IMR-90 (cell line): ENCODE data around the gene KRT82. TPM values are rescaled to one million over a fixed set of nuclear protein-coding genes. Genes with fewer than 3 reads are reported as not detected.

Experiments used
- ATAC-seq: fragments of 200-7000 bp; cut with Tn5 transposase; 2 replicates; pipeline ENCODE4 v1.9.1; 2020; ENCODE audit warnings: low read depth, mild to moderate bottlenecking, moderate library complexity
- BruUV-seq: library from RNA; stranded (reverse); fragments of 400-500 nt; replicated peaks from 2 replicates; lab custom pipeline; 2021; lab: Mats Ljungman, UMichigan
- CTCF ChIA-PET: fragments of 300-600 bp; formaldehyde crosslinking; extraction: SDS; loops from one replicate; lab custom pipeline; 2021; ENCODE audit warnings: antibody characterized with exemption; lab: Yijun Ruan, JAX
- POLR2A ChIA-PET: fragments of 300-600 bp; sonication (Branson Sonifier 250); formaldehyde crosslinking; loops from one replicate; lab custom pipeline; 2022; ENCODE audit warnings: antibody characterized with exemption; ENCODE audit not compliant: unreplicated experiment; lab: Charles Lee
- DNase-seq: peaks from one replicate; pipeline ENCODE4 v3.0.0; 2013
- H2AFZ ChIP-seq: replicated peaks from 2 replicates; pipeline ENCODE3; 2013; ENCODE audit warnings: low read length, mild to moderate bottlenecking; ENCODE audit not compliant: poor library complexity
- H2AK5ac ChIP-seq: 2 replicates; pipeline ENCODE4 v1.6.1; 2013; ENCODE audit warnings: low read depth, low read length, inconsistent platforms
- H2AK9ac ChIP-seq: replicated peaks from 2 replicates; pipeline ENCODE3; 2013; ENCODE audit warnings: mild to moderate bottlenecking, low read depth, low read length, moderate library complexity; ENCODE audit not compliant: poor library complexity
- H2BK120ac ChIP-seq: 2 replicates; pipeline ENCODE4 v1.6.1; 2013; ENCODE audit warnings: low read depth, low read length, inconsistent platforms
- H2BK15ac ChIP-seq: 3 replicates; pipeline ENCODE4 v1.6.1; 2013; ENCODE audit warnings: low read depth, low read length, inconsistent platforms
- H2BK20ac ChIP-seq: 2 replicates; pipeline ENCODE4 v1.6.1; 2013; ENCODE audit warnings: low read depth, mild to moderate bottlenecking, inconsistent platforms, low read length, moderate library complexity
- H2BK5ac ChIP-seq: 2 replicates; pipeline ENCODE4 v1.6.1; 2013; ENCODE audit warnings: mild to moderate bottlenecking, low read depth, low read length, inconsistent platforms; ENCODE audit not compliant: poor library complexity, severe bottlenecking
- H3K14ac ChIP-seq: replicated peaks from 2 replicates; pipeline ENCODE4 v1.6.1; 2013; ENCODE audit warnings: low read depth, low read length, inconsistent platforms
- H3K18ac ChIP-seq: 2 replicates; pipeline ENCODE4 v1.6.1; 2013; ENCODE audit warnings: low read depth, low read length, control low read depth
- H3K23ac ChIP-seq: 2 replicates; pipeline ENCODE4 v1.6.1; 2013; ENCODE audit warnings: low read depth, low read length, inconsistent platforms
- H3K27ac ChIP-seq: 2 replicates; pipeline ENCODE4 v1.5.1; 2013; ENCODE audit warnings: mild to moderate bottlenecking, control low read depth, low read length; ENCODE audit not compliant: insufficient read depth
- H3K27me3 ChIP-seq: 2 replicates; pipeline ENCODE4 v1.6.1; 2013; ENCODE audit warnings: low read length; ENCODE audit not compliant: control insufficient read depth, insufficient read depth
- H3K36me3 ChIP-seq: 2 replicates; pipeline ENCODE4 v1.6.1; 2013; ENCODE audit warnings: low read length, mixed read lengths; ENCODE audit not compliant: control insufficient read depth, insufficient read depth
- H3K4ac ChIP-seq: 2 replicates; pipeline ENCODE4 v1.6.1; 2013; ENCODE audit warnings: low read depth, low read length, inconsistent platforms
- H3K4me1 ChIP-seq: 2 replicates; pipeline ENCODE4 v1.6.1; 2013; ENCODE audit warnings: low read length, mixed read lengths; ENCODE audit not compliant: control insufficient read depth, insufficient read depth
- H3K4me2 ChIP-seq: 2 replicates; pipeline ENCODE4 v1.6.1; 2013; ENCODE audit warnings: low read depth, mild to moderate bottlenecking, control low read depth, low read length, moderate library complexity
- H3K4me3 ChIP-seq: 2 replicates; pipeline ENCODE4 v1.5.1; 2013; ENCODE audit warnings: low read depth, mild to moderate bottlenecking, control low read depth, low read length, moderate library complexity; ENCODE audit not compliant: insufficient read depth
- H3K56ac ChIP-seq: 2 replicates; pipeline ENCODE4 v1.6.1; 2013; ENCODE audit warnings: low read length, inconsistent platforms; ENCODE audit not compliant: insufficient read depth; ENCODE audit errors: extremely low read depth
- H3K79me1 ChIP-seq, 2 experiments: 2 replicates each; pipeline ENCODE4 v1.6.1; 2013; ENCODE audit warnings: low read length in 2 of 2, inconsistent platforms in 1 of 2, low read depth in 1 of 2
- H3K9ac ChIP-seq: 2 replicates; pipeline ENCODE4 v1.6.1; 2013; ENCODE audit warnings: low read depth, low read length, control low read depth
- H3K9me1 ChIP-seq: 2 replicates; pipeline ENCODE4 v1.6.1; 2013; ENCODE audit warnings: low read length, inconsistent platforms; ENCODE audit not compliant: insufficient read depth
- H3K9me3 ChIP-seq: 2 replicates; pipeline ENCODE4 v1.6.1; 2013; ENCODE audit warnings: low read length; ENCODE audit not compliant: control insufficient read depth, insufficient read depth
- H4K20me1 ChIP-seq: 2 replicates; pipeline ENCODE4 v1.6.1; 2013; ENCODE audit warnings: low read length, inconsistent platforms; ENCODE audit not compliant: insufficient read depth
- H4K5ac ChIP-seq: 2 replicates; pipeline ENCODE4 v1.6.1; 2013; ENCODE audit warnings: mild to moderate bottlenecking, low read depth, low read length, control low read depth
- H4K8ac ChIP-seq, 2 experiments: 2 replicates each; pipeline ENCODE4 v1.6.1; 2013; ENCODE audit warnings: low read depth in 2 of 2, low read length in 2 of 2, control low read depth in 1 of 2, inconsistent platforms in 1 of 2
- H4K91ac ChIP-seq: 2 replicates; pipeline ENCODE4 v1.6.1; 2013; ENCODE audit warnings: low read depth, low read length, inconsistent platforms; ENCODE audit not compliant: insufficient read depth
- CTCF ChIP-seq: conservative IDR thresholded peaks from 2 replicates; pipeline ENCODE4 v1.5.1; 2012; ENCODE audit warnings: mild to moderate bottlenecking, low read depth, low read length, improper control_type of control experiment
- RAD21 ChIP-seq: IDR thresholded peaks from 2 replicates; pipeline ENCODE4 v1.6.1; 2012; ENCODE audit warnings: low read length, improper control_type of control experiment
- RCOR1 ChIP-seq: IDR thresholded peaks from 2 replicates; pipeline ENCODE4 v1.6.1; 2012; ENCODE audit warnings: mild to moderate bottlenecking, low read length, improper control_type of control experiment; ENCODE audit not compliant: insufficient replicate concordance
- SMC3 ChIP-seq: fragments of 150-350 bp; IDR thresholded peaks from 2 replicates; pipeline ENCODE4 v1.6.1; 2016; ENCODE audit warnings: low read depth, mild to moderate bottlenecking, antibody characterized with exemption, low read length, moderate library complexity
- USF2 ChIP-seq: fragments of 150-350 bp; IDR thresholded peaks from 2 replicates; pipeline ENCODE4 v1.6.1; 2017; ENCODE audit warnings: mild to moderate bottlenecking, antibody characterized with exemption, low read length, low read depth
- WGBS, 2 experiments: methylation state at CpG; one replicate each; pipeline versions ENCODE4 v1.1.5 to v1.1.7; 2013; ENCODE audit warnings: missing lambda C conversion rate in 2 of 2; ENCODE audit not compliant: insufficient read length in 1 of 2; ENCODE audit errors: extremely low coverage in 2 of 2; 5-methylcytosine and 5-hydroxymethylcytosine counted together
- dilution Hi-C: fragments of 300-500 bp; cut with HindIII; formaldehyde crosslinking; loops from one replicate; pipeline ENCODE4 v1.14.3; 2018; ENCODE audit warnings: low sequenced_read_pairs; ENCODE audit not compliant: unreplicated experiment
- in situ Hi-C: fragments of 300-500 bp; cut with MboI; formaldehyde crosslinking; loops from 3 replicates; pipeline ENCODE4 v1.14.3; 2019; ENCODE audit warnings: low sequenced_read_pairs, inconsistent platforms, mixed read lengths
- intact Hi-C: fragments of 100-400 bp; cut with micrococcal nuclease; formaldehyde crosslinking; loops from 2 replicates; pipeline ENCODE4 v1.10.0; 2022
- polyA plus RNA-seq, 3 experiments: library from polyadenylated mRNA; depleted of rRNA; stranded (reverse); fragments of >200 nt; gene quantifications; 2 replicates each; pipeline ENCODE4 v1.2.3, GENCODE V29; 2012; ENCODE audit warnings: low replicate concordance in 1 of 3
- total RNA-seq: library from RNA; depleted of rRNA; stranded (reverse); fragments of >200 nt; gene quantifications from 2 replicates; pipeline ENCODE4 v1.2.3, GENCODE V29; 2012

KRT82 gene
- total and polyA plus RNA-seq, 2 of the 4 experiments (the other 2 are of a cell fraction), result not detected

GRCh38 chr12:52417740-52418139 lies 11.6 kb upstream of the KRT82 start:
- H3K79me1 ChIP-seq, result no peaks in the 10 kb centered on the region
- no peak overlapping the region for H2BK20ac ChIP-seq
- no peaks in the 10 kb centered on the region for H4K20me1 ChIP-seq
- H3K56ac ChIP-seq, result no peak overlapping the region
- no peak overlapping the region for H3K23ac ChIP-seq
- H3K36me3 ChIP-seq, result no peaks in the 10 kb centered on the region
- H4K8ac ChIP-seq, result no peak overlapping the region
- BruUV-seq, result no TSS peak
- H3K4me1 ChIP-seq, result no peaks in the 10 kb centered on the region
- H2BK5ac ChIP-seq, result no peak overlapping the region
- DNase-seq (no peak), ATAC-seq (no peak)
- H3K9me3 ChIP-seq, result no peaks in the 10 kb centered on the region
- H4K5ac ChIP-seq, result no peak overlapping the region
- intact Hi-C loops (no loop called here), dilution Hi-C loops (no loop called here), in situ Hi-C loops (no loop called here)
- no peak overlapping the region for H3K9ac ChIP-seq
- no peak overlapping the region for H3K18ac ChIP-seq
- no peak overlapping the region for H2AK5ac ChIP-seq
- H3K14ac ChIP-seq, result no peak overlapping the region
- no peak overlapping the region for H4K91ac ChIP-seq
- no peak overlapping the region for H2AK9ac ChIP-seq
- peaks cover 18% of the 10 kb centered on the region for H3K27me3 ChIP-seq
- H2BK120ac ChIP-seq, result no peak overlapping the region
- no CpG with 5 or more reads among the region's 2 CpGs for WGBS, 2 experiments
- TF ChIP-seq RAD21 (no peak), RCOR1 (no peak), CTCF (no peak), SMC3 (no peak), USF2 (no peak)
- H3K4me2 ChIP-seq, result no peak overlapping the region
- no peak overlapping the region for H3K4me3 ChIP-seq
- H2BK15ac ChIP-seq, result no peak overlapping the region
- ChIA-PET CTCF (no interaction called here), POLR2A (no interaction called here)
- no peak overlapping the region for H2AFZ ChIP-seq
- no peak overlapping the region for H3K4ac ChIP-seq
- H3K27ac ChIP-seq, result no peak overlapping the region
- peaks cover 6% of the 10 kb centered on the region; the same call in 1 of the 2 replicates for H3K9me1 ChIP-seq
